NK-92 treated with Interleukin-12 subunit alpha and Interleukin-12 subunit beta, amount 100 ng/mL, for 24 hours (cell line): ENCODE data around the gene ZNF207.
A peak's percentile ranks its signal among the peaks of the same experiment; 100 is the strongest.
"Not testable (repeated sequence)": the region's sequence is repeated elsewhere in the genome, so short reads cannot be mapped to it uniquely, and the experiment has no call there.

Source experiments
- DNase-seq: peaks from one replicate; lab custom pipeline; 2025; lab: John Stamatoyannopoulos, UW

ZNF207 gene

DNA sequence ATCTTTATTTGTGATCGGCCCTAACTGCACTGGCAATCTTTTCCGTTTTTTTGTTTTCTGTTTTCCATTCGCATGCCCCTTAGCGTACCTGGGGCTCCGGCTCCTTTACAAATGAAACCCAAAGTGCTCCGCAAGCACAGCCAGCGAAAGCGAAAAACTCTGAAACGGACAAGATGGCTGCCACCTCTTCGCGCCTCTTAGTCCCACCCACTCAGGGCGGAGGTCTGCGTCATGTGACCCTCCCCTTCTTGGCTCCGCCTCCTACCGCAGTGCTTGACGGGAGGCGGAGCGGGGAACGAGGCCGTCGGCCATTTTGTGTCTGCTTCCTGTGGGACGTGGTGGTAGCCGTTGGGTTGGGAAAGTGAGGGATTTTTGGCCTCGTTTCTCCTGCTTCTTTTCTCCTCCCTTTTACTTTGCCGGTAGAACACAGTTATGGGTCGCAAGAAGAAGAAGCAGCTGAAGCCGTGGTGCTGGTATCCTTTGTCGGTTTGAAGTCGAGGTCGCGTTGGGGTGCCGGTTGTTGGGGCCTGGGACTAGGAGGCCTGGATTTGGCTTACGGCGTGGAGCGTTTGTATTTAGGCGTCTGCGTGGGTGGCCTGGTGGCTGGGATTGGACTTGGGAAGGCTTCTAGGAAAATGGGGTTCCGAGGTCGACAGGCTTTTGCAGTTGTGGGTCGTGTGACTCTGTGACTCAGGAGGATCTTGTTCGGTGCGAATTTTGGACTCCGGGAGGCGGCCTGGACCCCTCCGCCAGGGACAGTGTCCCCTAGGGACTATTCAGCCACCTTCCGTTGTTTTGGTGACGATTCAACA lies at the start of gene ZNF207:
Gene ZNF207, plus strand, starts transcription at position 304 of the 812 bp plus-strand sequence. Its CDS starts 129 bp downstream, at position 433.
- DNase-seq: peak; percentile 89

DNA sequence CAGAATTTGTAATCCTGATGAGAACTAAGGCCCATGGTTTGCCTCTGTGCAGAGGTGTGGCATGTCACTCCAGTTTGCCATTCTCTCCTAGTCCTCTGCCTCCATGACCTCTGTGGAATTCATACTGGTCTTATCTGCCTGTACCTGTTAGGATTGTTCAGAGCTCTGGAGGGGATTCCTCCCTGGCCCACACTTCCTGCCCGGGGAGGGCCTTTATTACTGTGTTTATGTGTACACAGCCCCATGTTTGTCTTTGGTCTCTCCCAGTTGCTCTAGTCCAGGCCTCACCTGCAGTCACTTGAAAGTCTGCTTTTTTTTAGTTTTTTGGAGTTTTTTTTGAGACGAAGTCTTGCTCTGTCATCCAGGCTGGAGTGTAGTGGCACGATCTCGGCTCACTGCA lies 47.9 kb upstream of the ZNF207 start:
- DNase-seq: no peak

DNA sequence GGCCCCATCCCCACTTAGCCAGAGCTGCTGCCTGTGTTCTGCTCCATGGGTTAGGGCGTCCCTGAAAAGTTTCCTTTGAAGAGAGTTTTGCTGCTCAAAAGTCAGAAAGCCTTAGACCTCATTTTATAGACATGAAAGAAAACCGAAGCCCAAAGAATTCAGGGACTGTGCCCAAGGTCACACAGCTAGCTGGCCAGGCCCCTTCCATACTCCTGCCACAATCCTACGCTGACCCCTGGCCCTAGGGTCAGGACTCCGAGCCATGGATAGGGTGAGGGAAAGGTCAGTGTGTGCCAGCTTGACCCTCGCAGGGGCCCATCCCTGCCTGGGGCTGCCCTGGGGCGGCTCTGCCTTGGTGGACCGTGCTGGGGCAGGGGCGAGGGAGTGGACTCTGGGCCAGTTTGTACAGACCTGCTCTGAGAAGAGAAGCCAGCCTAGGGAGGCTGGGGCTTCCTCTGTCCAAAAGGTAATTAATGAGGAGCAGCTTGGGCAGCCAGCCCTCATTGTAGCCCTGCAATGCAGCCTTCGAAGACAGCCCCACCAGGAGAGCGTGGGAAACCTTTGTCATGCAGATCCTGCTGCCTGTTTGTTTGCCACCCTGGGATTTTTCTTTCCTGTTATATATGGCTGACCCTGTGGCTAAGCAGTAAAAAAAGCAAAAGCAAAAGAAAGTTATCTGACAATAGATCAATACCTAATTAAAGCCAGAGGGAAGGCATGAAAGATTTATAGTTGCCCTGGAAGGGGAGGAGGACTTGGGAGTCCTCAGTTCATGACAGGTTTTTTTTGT lies 46.9 kb upstream of the ZNF207 start:
- DNase-seq: no peak

DNA sequence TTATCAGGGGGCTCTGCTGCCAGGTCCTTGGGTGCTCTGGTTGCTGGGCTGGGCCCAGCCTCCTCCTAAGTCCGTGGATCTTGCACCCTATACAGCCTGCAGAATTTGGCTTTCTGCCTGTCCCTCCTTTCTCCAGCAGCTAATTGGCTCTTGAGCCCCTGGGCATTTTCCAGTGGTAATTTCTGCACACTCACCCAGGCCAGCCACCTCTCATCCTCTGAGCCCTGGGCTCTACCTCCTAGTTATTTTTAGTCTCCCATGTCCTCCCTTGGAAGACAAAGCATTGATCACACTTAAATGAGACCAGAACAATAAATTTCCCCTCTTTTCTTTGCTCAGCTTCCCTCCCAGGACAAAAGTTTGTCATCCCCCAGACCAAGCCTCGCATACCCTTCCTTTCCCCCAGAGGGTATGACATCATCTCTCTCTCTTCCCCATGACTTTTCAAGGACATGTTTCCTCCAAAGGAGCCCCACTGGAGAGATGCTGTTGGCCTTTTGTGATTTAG lies 46.1 kb upstream of the ZNF207 start:
- DNase-seq: no peak

DNA sequence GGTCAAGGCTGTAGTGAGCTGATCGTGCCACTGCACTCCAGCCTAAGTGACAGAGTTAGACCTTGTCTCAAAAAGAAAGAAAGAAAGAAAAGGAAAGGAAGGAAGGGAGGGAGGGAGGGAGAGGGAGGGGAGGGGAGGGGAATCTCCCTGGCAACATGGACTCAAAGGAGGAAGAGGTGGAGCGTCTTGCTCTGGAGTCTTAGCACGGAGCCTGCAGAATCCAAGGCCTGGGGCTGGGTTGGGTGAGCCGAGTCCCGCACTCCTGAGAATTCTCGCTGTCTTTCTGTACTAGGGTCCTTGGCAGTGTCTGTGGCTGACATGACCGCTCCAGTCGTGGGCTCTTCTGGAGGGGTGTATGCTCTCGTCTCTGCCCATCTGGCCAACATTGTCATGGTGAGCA lies 44.9 kb upstream of the ZNF207 start:
- no peak for DNase-seq

DNA sequence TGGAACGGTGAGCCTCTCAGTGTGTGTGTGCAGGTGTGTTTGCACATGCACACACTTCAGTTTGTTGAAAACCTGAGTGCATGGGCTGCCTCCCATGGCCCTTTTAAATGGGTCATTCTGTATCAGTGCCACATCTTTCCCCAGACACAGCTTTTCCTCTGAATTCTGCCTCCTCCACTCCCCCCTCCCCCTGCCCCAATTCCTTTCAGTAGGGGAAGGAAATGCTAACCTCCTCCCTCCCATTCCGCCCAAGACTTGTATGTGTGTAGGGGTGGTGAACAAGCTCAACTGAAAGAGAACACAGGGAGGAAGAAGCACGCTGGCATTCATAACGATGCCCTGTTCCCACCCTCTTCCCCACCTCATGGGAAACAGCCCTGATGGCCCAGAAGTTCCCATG lies 42.3 kb upstream of the ZNF207 start:
- DNase-seq: no peak

DNA sequence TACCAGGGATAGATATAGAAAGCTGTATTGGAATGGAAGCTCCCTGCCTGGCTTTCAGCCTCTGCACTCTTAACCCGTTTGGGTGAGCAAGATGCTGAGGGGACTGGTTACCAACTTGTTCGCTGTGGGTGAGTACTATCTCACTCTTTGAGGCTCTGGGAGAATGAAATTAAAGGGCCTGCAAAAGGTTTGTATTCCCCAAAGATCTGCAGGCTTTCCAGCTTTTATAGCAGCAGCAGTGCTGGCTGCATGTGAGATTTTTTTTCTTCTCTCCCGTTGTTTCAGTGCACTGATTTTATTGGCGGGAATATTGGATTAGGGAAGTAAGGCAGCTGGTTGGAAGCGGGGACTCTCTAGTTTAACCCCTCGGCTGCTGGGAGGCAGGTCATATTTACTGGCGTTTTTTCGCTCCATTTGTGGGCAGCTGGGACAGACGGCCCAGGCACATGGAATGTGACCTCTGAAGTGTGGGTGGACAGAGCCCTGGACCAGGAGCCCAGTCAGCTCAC lies 38.9 kb upstream of the ZNF207 start:
- DNase-seq: no peak

DNA sequence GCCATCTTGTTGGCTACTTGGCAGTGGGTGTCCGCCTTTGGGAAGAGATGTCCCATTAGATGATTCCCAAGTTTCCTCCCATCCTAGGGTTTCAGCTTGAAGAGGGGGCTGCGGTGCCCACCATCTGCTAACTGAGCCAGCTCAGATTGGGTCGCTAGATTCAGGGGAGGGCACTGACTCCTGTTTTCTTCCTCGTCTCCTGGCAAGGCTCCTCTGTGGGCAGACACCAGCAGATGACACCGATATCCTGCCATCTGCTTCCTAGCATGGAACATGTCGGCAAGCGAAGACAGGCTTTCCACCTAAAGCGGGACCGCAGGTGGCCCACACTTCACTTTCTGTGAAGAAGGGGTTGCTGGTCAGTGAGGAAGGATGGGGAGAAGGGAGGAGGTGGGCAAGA lies 35.3 kb upstream of the ZNF207 start:
- no peak for DNase-seq

DNA sequence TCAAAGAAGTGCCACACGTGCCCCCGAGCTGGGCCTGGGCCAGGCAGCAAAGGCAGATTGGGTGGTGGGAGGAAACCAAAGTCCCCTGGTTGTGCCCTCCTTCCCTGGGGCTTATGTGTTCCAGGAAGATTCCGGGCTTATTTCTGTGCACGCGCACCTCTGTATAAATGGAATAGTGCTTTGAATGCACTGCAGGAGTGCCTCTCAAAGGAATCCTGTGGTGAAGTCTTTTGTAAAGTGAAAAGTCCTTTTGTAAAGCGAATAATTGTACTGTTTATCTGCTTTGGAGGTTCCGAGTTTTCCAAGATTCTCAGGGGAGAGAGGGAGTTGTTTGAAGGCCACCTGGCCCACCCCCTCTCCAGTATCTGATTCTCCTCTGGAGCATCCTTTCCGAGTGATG lies 34.8 kb upstream of the ZNF207 start:
- no peak for DNase-seq

DNA sequence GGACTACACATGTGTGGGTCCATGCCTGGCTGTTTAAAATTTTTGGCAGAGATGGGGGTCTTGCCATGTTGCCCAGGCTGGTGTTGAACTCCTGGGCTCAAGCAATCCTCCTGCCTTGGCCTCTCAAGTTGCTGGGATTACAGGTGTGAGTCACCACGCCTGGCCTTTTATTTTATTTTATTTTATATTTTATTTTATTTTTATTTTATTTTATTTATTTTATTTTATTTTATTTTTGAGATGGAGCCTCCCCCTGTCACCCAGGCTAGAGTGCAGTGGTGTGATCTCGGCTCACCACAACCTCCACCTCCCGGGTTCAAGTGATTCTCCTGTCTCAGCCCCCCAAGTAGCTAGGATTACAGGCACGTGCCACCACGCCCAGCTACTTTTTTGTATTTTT lies 33.3 kb upstream of the ZNF207 start:
- not testable (repeated sequence) for DNase-seq

DNA sequence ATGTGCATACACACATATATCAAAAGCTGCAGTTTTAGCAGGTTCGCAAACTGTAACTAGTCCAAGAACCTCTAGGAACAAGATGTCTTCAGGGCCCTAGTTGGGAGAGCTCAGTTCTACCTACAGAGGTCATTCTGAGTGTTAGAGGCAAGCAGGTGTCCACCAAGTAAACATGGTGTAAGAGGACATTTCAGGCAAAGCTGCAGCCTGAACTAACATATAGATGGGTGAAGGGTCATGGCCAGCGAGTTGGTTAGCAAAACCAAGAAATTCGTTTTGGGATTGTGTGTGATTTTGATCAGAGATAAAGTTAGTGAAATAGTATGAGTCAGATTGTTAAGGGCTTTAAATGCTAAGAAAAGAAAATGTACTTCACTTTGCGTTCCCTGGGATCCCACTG lies 32.6 kb upstream of the ZNF207 start:
- DNase-seq: no peak

DNA sequence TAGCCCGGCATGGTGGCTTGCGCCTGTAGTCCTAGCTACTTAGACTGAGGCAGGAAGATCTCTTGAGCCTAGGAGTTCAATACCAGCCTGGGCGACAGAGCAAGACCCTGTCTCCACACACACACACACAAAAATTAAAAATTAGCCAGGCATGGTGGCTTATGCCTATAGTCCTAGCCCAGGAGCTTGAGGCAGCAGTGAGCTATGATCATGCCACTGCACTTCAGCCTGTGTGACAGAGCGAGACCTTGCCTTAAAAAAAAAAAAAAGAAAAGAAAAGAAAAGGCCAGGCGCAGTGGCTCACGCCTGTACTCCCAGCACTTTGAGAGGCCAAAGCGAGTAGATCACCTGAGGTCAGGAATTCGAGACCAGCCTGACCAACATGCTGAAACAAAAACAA lies 31.9 kb upstream of the ZNF207 start:
- no peak for DNase-seq

DNA sequence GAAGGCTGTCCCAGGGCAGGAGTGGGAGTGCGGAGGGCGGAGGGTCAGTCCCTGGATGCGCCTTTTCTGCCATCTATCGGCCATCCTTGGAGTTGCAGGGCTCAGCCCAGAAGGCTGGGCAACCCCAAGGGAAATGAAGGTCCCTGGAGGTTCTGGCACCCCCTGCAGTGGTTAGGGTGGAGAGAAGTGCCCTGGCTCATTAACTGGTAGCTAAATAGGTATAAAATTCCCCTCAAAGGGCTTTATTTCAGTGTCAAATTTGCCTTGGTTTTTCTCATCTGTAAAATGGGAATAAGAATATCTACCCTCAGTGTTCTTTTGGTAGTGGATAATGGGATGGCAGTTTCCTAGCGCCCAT lies 30.4 kb upstream of the ZNF207 start:
- peak; percentile 30 for DNase-seq

DNA sequence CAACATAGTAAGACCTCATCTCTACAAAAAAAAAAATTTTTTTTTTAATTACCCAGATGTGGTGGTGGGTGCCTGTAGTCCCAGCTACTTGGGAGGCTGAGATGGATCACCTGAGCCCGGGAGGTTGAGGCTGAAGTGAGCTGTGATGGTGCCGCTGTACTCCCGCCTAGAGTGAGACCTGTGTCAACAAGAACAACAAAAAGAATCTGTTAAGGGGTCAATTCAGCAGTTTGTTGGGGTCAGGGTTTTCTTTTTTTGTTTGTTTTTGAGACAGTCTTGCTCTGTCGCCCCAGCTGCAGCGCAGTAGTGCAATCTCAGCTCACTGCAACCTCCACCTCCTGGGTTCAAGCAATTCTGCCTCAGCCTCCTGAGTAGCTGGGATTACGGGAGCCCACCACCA lies 29.9 kb upstream of the ZNF207 start:
- DNase-seq: not testable (repeated sequence)

DNA sequence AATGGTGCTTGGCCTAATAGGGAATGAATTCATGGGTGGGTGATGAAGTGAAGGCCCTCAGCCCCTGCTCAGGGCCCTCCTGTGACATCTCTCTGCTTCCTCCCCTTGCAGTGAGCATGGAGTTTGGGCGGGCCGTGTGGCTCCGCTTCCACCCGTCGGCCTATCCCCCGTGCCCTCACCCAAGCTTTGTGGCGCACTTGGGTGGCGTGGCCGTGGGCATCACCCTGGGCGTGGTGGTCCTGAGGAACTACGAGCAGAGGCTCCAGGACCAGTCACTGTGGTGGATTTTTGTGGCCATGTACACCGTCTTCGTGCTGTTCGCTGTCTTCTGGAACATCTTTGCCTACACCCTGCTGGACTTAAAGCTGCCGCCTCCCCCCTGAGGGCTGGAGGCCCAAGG lies 29.1 kb upstream of the ZNF207 start:
- no peak for DNase-seq

DNA sequence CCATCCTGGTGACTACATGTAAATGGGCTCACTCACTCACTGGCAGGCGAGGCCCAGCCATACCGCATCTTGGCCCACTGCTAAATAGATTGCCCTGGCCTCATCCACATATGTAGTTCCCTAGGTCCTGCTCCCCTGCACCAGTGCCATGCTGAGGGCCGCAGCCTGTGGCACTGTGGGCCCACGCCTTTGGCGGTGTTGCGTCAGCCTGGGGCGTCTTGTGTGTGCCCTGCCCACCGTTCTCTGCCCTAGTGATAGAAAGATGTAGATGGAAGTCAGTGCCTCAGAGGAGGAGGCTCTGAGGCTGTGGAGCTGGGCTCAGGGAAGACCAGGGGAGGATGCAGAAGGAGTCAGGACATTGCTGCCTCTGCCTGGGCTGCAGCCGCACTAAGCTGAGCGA lies 26.9 kb upstream of the ZNF207 start:
- no peak for DNase-seq

DNA sequence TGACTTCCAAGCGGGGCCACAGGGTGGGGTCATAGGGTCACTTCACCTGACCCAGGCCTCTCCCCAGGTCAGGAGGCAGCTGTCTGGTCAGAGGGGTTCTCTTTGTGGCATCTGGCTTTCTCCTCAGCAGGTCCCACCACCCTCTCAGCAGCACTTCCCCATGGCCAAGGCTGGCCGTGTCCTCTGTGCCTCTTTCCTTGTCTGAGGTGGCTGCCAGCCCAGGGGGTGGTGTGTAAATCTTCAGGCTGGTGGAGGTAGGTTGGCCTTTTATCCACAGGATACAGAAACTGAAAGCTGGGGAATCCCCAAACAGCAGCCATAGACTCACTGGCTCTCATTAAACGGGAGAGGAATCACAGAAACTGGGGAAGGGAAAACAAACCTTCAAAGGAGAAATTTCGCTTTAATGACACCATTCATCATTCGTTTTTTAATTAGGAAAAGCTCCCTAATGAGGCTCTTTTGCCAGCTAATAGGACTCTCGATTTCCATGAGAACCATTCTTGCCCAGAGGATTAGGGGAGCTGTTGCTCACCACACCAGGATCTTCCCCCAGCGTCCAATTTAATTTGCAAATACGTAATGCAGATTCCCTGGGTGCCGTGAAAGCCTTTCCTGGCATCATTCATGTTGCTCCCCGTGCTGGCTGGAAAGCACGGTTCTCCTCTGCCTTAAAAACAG lies 26.0 kb upstream of the ZNF207 start:
- DNase-seq: peak; percentile 13

DNA sequence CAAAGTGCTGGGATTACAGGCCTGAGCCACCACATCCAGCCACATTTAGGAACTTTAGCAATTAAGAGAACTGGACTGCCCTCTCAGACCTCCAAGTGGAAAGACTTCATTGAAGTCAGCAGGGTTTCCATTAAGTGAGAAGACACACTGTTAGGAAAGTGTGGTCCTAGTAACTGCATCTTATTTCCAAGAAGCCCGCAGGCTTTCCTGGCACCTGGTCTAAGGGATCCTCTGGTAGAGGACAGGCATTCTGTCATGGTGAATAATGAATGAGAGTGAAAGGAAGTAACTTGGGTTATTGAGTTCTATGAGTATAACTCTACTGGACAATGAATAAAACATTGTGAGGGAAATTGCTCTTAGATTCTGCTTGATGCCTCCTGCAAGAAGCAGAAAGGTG lies 22.0 kb upstream of the ZNF207 start:
- DNase-seq: no peak

DNA sequence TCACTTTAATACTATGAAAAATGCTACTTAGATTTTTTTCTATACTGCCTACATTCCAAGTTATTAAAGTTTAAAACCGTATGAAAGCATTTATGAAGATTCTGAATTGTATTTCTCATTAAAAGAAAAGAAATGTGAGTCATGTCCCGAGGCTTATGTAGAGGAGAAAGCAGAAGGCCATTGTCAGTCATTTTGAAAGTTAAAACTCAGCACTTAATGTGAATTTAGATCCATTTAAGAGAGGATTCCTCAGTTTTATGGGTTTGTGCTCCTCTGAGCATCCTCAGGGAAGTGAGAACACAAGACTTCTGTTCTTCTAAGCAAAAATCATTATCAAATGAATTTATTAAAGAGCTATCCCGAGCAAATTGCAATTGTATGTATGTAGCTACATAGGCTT lies 19.8 kb upstream of the ZNF207 start:
- DNase-seq: no peak

DNA sequence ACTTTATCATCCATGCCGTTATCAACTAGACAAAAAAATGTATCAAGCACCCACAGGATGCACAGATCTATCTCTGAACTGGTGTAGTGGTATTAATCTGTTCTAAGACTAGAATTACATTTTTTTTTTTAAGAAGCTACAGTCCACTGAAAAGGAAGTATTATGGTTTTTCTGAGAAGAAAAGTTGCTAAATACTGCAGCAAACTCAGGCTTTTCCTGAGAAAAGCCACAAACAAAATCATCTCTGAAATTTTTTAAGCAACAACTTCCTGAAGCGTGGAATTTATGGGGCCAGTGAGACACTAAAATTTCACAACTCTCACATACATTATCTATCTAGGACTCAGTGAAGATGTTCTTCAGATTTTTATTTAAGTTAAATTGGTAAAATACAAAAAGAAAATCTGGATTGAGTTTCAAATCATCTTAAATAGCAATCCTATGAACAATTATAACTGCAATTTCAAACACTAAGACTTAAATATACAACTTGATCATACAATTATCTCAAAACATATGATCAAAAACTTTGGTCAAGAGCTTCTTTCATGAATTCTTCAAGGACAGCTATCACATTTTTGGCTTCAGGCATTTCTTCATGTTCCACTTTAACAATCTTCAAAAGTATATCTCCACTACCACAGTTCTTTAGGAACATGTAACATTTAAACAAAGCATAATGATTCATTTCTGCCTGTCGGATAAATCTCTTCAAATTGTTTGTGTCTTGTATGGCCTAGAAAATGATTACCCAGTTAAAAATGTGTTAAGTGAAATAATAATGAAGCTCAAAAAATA lies 18.5 kb upstream of the ZNF207 start:
- no peak for DNase-seq

DNA sequence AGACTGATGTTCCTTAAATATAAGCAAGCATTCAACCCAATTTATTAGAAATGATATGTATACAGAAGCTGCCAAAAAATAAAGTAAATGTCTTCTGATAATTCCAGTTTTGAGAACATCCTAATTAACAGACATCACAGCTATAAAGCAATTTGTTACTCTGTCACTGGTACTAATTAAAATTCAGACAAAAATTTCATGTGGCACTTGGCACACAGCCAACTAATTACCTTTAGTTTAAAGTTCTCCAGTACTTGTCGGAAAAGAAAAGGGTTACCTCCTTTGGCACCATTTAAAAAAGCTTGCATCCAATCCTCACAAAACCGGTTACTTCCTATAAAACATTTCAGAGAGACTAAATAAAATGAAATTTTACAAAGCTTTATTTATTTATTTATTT lies 16.8 kb upstream of the ZNF207 start:
- no peak for DNase-seq

DNA sequence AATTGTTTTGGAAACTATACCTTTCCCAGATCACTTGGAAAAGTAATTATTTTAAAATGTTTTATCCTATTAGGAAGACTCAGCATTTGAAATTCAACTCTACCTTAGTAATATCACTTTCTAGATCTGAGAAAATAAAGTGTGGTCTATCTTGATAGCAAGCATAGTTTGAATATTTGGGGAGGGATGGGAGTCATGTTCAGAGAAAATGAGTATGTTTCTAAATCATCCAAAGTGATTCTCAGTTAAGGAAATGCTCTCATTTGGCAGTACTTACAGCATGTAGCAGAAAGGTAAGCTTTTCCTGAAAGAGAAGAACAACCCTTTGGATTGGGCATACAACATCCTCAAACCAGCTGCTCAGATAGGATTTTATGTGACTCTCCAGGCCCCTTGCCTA lies 14.9 kb upstream of the ZNF207 start:
- no peak for DNase-seq
